Measurements from ENCODE around the gene BAG3.

The BAG3 gene

DNA sequence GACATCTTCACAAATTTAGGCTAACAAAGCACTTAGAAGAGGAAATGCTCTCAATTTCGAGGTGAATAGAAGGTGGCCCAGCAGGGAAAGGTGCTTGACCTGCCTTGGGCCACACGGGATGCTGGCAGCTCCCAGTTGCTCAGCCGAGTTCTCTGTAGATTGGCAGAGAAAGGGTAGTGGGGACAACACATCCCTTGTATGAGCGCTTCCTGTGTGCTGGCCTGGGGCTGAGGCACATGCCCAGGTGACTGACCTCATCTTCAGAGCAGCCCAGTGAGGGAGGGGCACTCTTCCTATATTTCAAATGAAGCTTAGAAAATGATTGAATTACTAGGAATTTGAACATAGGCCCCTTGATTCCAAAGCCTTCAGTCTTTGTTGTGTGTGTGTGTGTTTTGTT lies 20.2 kb downstream of the BAG3 start:
- Histone ChIP-seq H3K9ac (no peak overlapping the region), H2AFZ (ENCODE audit: low read depth) (no peak overlapping the region), H3K27ac (no peak overlapping the region), H4K20me1 (ENCODE audit: insufficient read depth) (no peaks in the 10 kb centered on the region), H3K4me1 (ENCODE audit: low read depth, poor library complexity, severe bottlenecking) (peaks cover 30% of the 10 kb centered on the region), H3K4me3 (IDR thresholded peaks at IDR 0.05; ENCODE audit: insufficient read depth, low read depth, low read length) (no peak overlapping the region), H3K27me3 (ENCODE audit: insufficient read depth, low read depth) (no peaks in the 10 kb centered on the region), H3K36me3 (ENCODE audit: insufficient read depth) (no peaks in the 10 kb centered on the region; the same call in 1 of the 2 replicates), H3K79me2 (ENCODE audit: insufficient read depth, low read depth) (peaks cover 16% of the 10 kb centered on the region; the same call in 1 of the 2 replicates), H3K4me2 (no peak overlapping the region)
- TF ChIP-seq, protein P1, sequence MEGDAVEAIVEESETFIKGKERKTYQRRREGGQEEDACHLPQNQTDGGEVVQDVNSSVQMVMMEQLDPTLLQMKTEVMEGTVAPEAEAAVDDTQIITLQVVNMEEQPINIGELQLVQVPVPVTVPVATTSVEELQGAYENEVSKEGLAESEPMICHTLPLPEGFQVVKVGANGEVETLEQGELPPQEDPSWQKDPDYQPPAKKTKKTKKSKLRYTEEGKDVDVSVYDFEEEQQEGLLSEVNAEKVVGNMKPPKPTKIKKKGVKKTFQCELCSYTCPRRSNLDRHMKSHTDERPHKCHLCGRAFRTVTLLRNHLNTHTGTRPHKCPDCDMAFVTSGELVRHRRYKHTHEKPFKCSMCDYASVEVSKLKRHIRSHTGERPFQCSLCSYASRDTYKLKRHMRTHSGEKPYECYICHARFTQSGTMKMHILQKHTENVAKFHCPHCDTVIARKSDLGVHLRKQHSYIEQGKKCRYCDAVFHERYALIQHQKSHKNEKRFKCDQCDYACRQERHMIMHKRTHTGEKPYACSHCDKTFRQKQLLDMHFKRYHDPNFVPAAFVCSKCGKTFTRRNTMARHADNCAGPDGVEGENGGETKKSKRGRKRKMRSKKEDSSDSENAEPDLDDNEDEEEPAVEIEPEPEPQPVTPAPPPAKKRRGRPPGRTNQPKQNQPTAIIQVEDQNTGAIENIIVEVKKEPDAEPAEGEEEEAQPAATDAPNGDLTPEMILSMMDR (conservative IDR thresholded peaks at IDR 0.05; ENCODE audit: low read depth, low read length), result no peak

- Histone ChIP-seq H2AFZ (ENCODE audit: low read depth) (no peak overlapping the region), H3K4me1 (ENCODE audit: low read depth, poor library complexity, severe bottlenecking) (peaks cover 28% of the 10 kb centered on the region), H3K27ac (no peak overlapping the region), H3K79me2 (ENCODE audit: insufficient read depth, low read depth) (peaks cover 7% of the 10 kb centered on the region; the same call in 1 of the 2 replicates), H3K4me2 (no peak overlapping the region), H3K36me3 (ENCODE audit: insufficient read depth) (peaks cover 2% of the 10 kb centered on the region; the same call in 1 of the 2 replicates), H3K4me3 (IDR thresholded peaks at IDR 0.05; ENCODE audit: insufficient read depth, low read depth, low read length) (no peak overlapping the region), H3K27me3 (ENCODE audit: insufficient read depth, low read depth) (no peaks in the 10 kb centered on the region), H4K20me1 (ENCODE audit: insufficient read depth) (no peaks in the 10 kb centered on the region), H3K9ac (no peak overlapping the region)
- TF ChIP-seq, protein P1 (conservative IDR thresholded peaks at IDR 0.05; ENCODE audit: low read depth, low read length), result no peak
These were observed 21.1 kb downstream of the BAG3 start for GRCh38 chr10:119672291-119672690.

- no peak overlapping the region for H3K4me2 ChIP-seq
- H3K36me3 ChIP-seq (ENCODE audit: insufficient read depth), result peaks cover 3% of the 10 kb centered on the region; the same call in 1 of the 2 replicates
- TF ChIP-seq, protein P1 (conservative IDR thresholded peaks at IDR 0.05; ENCODE audit: low read depth, low read length), result no peak
- peaks cover 4% of the 10 kb centered on the region; the same call in 1 of the 2 replicates for H3K79me2 ChIP-seq (ENCODE audit: insufficient read depth, low read depth)
- no peaks in the 10 kb centered on the region for H3K27me3 ChIP-seq (ENCODE audit: insufficient read depth, low read depth)
- H3K9ac ChIP-seq, result no peak overlapping the region
- no peak overlapping the region for H2AFZ ChIP-seq (ENCODE audit: low read depth)
- H3K4me3 ChIP-seq (IDR thresholded peaks at IDR 0.05; ENCODE audit: insufficient read depth, low read depth, low read length), result no peak overlapping the region
- H3K27ac ChIP-seq, result no peak overlapping the region
- no peaks in the 10 kb centered on the region for H4K20me1 ChIP-seq (ENCODE audit: insufficient read depth)
- peaks cover 28% of the 10 kb centered on the region for H3K4me1 ChIP-seq (ENCODE audit: low read depth, poor library complexity, severe bottlenecking)
These were observed 22.1 kb downstream of the BAG3 start for GRCh38 chr10:119673271-119673670.

- Histone ChIP-seq H3K4me1 (ENCODE audit: low read depth, poor library complexity, severe bottlenecking) (peaks cover 18% of the 10 kb centered on the region), H3K36me3 (ENCODE audit: insufficient read depth) (peaks cover 3% of the 10 kb centered on the region; the same call in 1 of the 2 replicates)
These were observed 24.4 kb downstream of the BAG3 start for GRCh38 chr10:119675483-119676170.

More at GRCh38 chr10:119675483-119676170, 24.4 kb downstream of the BAG3 start:
- Histone ChIP-seq H4K20me1 (ENCODE audit: insufficient read depth) (no peaks in the 10 kb centered on the region), H3K27ac (no peak overlapping the region), H3K4me2 (no peak overlapping the region), H3K9ac (no peak overlapping the region), H2AFZ (ENCODE audit: low read depth) (no peak overlapping the region), H3K79me2 (ENCODE audit: insufficient read depth, low read depth) (no peaks in the 10 kb centered on the region), H3K27me3 (ENCODE audit: insufficient read depth, low read depth) (no peaks in the 10 kb centered on the region), H3K4me3 (IDR thresholded peaks at IDR 0.05; ENCODE audit: insufficient read depth, low read depth, low read length) (no peak overlapping the region)
- TF ChIP-seq, protein P1 (conservative IDR thresholded peaks at IDR 0.05; ENCODE audit: low read depth, low read length), result no peak
